ENCODE results near the gene PPP4C.

GRCh38 chr16:30026449-30026848 lies 49.3 kb upstream of the PPP4C start:
- TF ChIP-seq EZH2 (IDR thresholded peaks at IDR 0.05; ENCODE audit: low read depth) (no peak), CTCF (conservative IDR thresholded peaks at IDR 0.05) (no peak)

Measured in PC-9 (cell line).